CD14-positive monocyte (primary cell): Measurements from ENCODE around the gene PXN. TPM values are rescaled to one million over a fixed set of nuclear protein-coding genes. Genes with fewer than 3 reads are reported as not detected.
A peak's percentile ranks its signal among the peaks of the same experiment; 100 is the strongest.

Source experiments
- DNase-seq, 3 donors: peaks; one replicate each; pipeline ENCODE4 v3.0.0-alpha.2; 2011 to 2022
- H2AFZ ChIP-seq: 2 replicates; pipeline ENCODE4 v1.6.0; 2012; ENCODE audit warnings: mild to moderate bottlenecking, low read depth, low read length, inconsistent platforms; ENCODE audit not compliant: insufficient read depth, poor library complexity, severe bottlenecking
- H3K27ac ChIP-seq, 2 donors: 1 replicate in 1 of 2; 2 replicates in 1 of 2; pipeline ENCODE4 v1.5.1; 2012 to 2013; ENCODE audit warnings: low read length in 2 of 2, control low read depth in 1 of 2, inconsistent platforms in 1 of 2, low read depth in 1 of 2, mild to moderate bottlenecking in 1 of 2
- H3K27me3 ChIP-seq, 2 donors: one replicate each; pipeline versions ENCODE4 v1.6.0 to v1.6.1; 2011 to 2013; ENCODE audit warnings: low read length in 2 of 2; ENCODE audit not compliant: control insufficient read depth in 2 of 2, insufficient read depth in 2 of 2
- H3K36me3 ChIP-seq, 2 donors: replicated peaks in 1 of 2; 1 replicate in 1 of 2; 2 replicates in 1 of 2; pipeline versions ENCODE4 v1.5.1 to v1.6.1; 2012 to 2013; ENCODE audit warnings: low read length in 2 of 2, control low read depth in 1 of 2, inconsistent platforms in 1 of 2, mild to moderate bottlenecking in 1 of 2; ENCODE audit not compliant: insufficient read depth in 2 of 2, control insufficient read depth in 1 of 2
- H3K4me1 ChIP-seq, 2 donors: 1 replicate in 1 of 2; 2 replicates in 1 of 2; pipeline versions ENCODE4 v1.5.1 to v1.6.1; 2012 to 2013; ENCODE audit warnings: low read length in 2 of 2, control low read depth in 1 of 2, inconsistent platforms in 1 of 2, mild to moderate bottlenecking in 1 of 2, moderate library complexity in 1 of 2; ENCODE audit not compliant: insufficient read depth in 2 of 2, control insufficient read depth in 1 of 2
- H3K4me2 ChIP-seq: replicated peaks from 2 replicates; pipeline ENCODE3; 2012; ENCODE audit warnings: low read length, moderate library complexity, mild to moderate bottlenecking; ENCODE audit not compliant: poor library complexity, severe bottlenecking; ENCODE audit errors: extremely low read depth
- H3K4me3 ChIP-seq, 3 experiments: fragments of 200-600 bp in 1 of 3; sonication (generic) in 1 of 3; replicated peaks in 1 of 3; 1 replicate in 2 of 3; 2 replicates in 1 of 3; pipeline ENCODE4 v1.5.1; 2011 to 2013; ENCODE audit warnings: low read length in 3 of 3, mild to moderate bottlenecking in 3 of 3, control low read depth in 2 of 3, low read depth in 2 of 3, inconsistent platforms in 1 of 3, moderate library complexity in 1 of 3
- H3K79me2 ChIP-seq: 2 replicates; pipeline ENCODE4 v1.6.0; 2012; ENCODE audit warnings: mild to moderate bottlenecking, control low read depth, inconsistent platforms, low read length, moderate library complexity; ENCODE audit not compliant: insufficient read depth
- H3K9ac ChIP-seq: 2 replicates; pipeline ENCODE4 v1.6.0; 2017; ENCODE audit warnings: low read length, mild to moderate bottlenecking; ENCODE audit not compliant: insufficient read depth, poor library complexity, severe bottlenecking
- H3K9me3 ChIP-seq, 2 donors: replicated peaks in 1 of 2; 1 replicate in 1 of 2; 2 replicates in 1 of 2; pipeline versions ENCODE4 v1.5.1 to v1.6.1; 2012 to 2013; ENCODE audit warnings: low read length in 2 of 2, control low read depth in 1 of 2; ENCODE audit not compliant: control insufficient read depth in 1 of 2, insufficient read depth in 1 of 2
- H4K20me1 ChIP-seq: 2 replicates; pipeline ENCODE4 v1.6.0; 2012; ENCODE audit warnings: mild to moderate bottlenecking, low read length, control low read depth, moderate library complexity; ENCODE audit not compliant: insufficient read depth
- H3K27ac Mint-ChIP-seq, 7 donors: one replicate each; pipeline ENCODE4 v1.8.0; 2020; ENCODE audit warnings: mild to moderate bottlenecking in 7 of 7, mixed read lengths in 7 of 7, moderate library complexity in 6 of 7, inconsistent platforms in 2 of 7
- H3K27me3 Mint-ChIP-seq, 3 donors: one replicate each; pipeline ENCODE4 v1.8.0; 2021 to 2022; ENCODE audit warnings: low read depth in 3 of 3, mild to moderate bottlenecking in 3 of 3, mixed read lengths in 3 of 3, moderate library complexity in 3 of 3, inconsistent platforms in 1 of 3
- H3K36me3 Mint-ChIP-seq, 2 donors: one replicate each; pipeline ENCODE4 v1.8.0; 2020; ENCODE audit warnings: mixed read lengths in 2 of 2, inconsistent platforms in 1 of 2, mild to moderate bottlenecking in 1 of 2
- H3K4me1 Mint-ChIP-seq: one replicate; pipeline ENCODE4 v1.8.0; 2020; ENCODE audit warnings: mild to moderate bottlenecking, mixed read lengths
- H3K4me3 Mint-ChIP-seq, 2 donors: one replicate each; pipeline ENCODE4 v1.8.0; 2020; ENCODE audit warnings: mild to moderate bottlenecking in 2 of 2, mixed read lengths in 2 of 2, moderate library complexity in 1 of 2
- H3K9me3 Mint-ChIP-seq, 7 donors: one replicate each; pipeline ENCODE4 v1.8.0; 2020 to 2022; ENCODE audit warnings: mixed read lengths in 7 of 7, mild to moderate bottlenecking in 6 of 7, moderate library complexity in 6 of 7, inconsistent platforms in 2 of 7
- CTCF ChIP-seq: fragments of 200-600 bp; IDR thresholded peaks from one replicate; pipeline ENCODE4 v1.8.0; 2022; ENCODE audit warnings: antibody characterized with exemption, mild to moderate bottlenecking
- WGBS: methylation state at CpG from one replicate; pipeline ENCODE4 v1.1.5; 2013; ENCODE audit warnings: missing lambda C conversion rate; ENCODE audit not compliant: insufficient coverage; 5-methylcytosine and 5-hydroxymethylcytosine counted together
- intact Hi-C, 2 donors: fragments of 100-400 bp; cut with micrococcal nuclease; formaldehyde crosslinking; loops; one replicate each; pipeline versions ENCODE4 v1.15.0 to v1.15.1; 2023
- polyA plus RNA-seq, 3 donors: library from polyadenylated mRNA; depleted of rRNA in 1 of 3; unstranded in 2 of 3; stranded (reverse) in 1 of 3; fragments of 300-500 nt in 2 of 3; fragments of >200 nt in 1 of 3; fragmentation: Illumina TruSeq in 2 of 3; gene quantifications; 1 replicate in 2 of 3; 2 replicates in 1 of 3; pipeline ENCODE4 v1.2.3, GENCODE V29; 2012 to 2021

PXN gene
- polyA plus RNA-seq, 3 donors: 62.5 to 106 (median 98.4) TPM

GRCh38 chr12:120235369-120236323 is 29.9 kb downstream of the PXN start:
- H3K27me3 ChIP-seq: no peaks in the 10 kb centered on the region
- DNase-seq: no peak
- no peak for TF ChIP-seq CTCF
- H3K4me3 Mint-ChIP-seq: peak overlapping the region; percentile 37 to 48
- peak overlapping the region; percentile 81 for H3K4me2 ChIP-seq
- H3K9ac ChIP-seq: peak overlapping the region; percentile 10
- peaks cover 87% of the 10 kb centered on the region for H3K79me2 ChIP-seq
- no peaks in the 10 kb centered on the region for H3K9me3 ChIP-seq
- H3K27ac ChIP-seq: peak overlapping the region; percentile 94
- peak overlapping the region; percentile 91 to 99 (median 97) for H3K27ac Mint-ChIP-seq
- peaks cover 80% of the 10 kb centered on the region for H4K20me1 ChIP-seq
- H3K9me3 Mint-ChIP-seq: no peaks in the 10 kb centered on the region
- peaks cover 100% of the 10 kb centered on the region in 2 donors for H3K4me1 ChIP-seq
- H3K4me3 ChIP-seq: peak overlapping the region in 1 of 3 experiments; percentile 70
- 83% methylated on average over 16 of the region's 18 CpGs for WGBS
- peaks cover 0 to under 1% (median 0%) of the 10 kb centered on the region in 3 donors for H3K27me3 Mint-ChIP-seq
- intact Hi-C loops: no loop called here
- H2AFZ ChIP-seq: no peak overlapping the region
- H3K36me3 ChIP-seq: peaks cover 2 to 5% of the 10 kb centered on the region in 2 donors
- peaks cover 97% of the 10 kb centered on the region for H3K4me1 Mint-ChIP-seq
- H3K36me3 Mint-ChIP-seq: peaks cover 14 to 37% of the 10 kb centered on the region in 2 donors

DNA sequence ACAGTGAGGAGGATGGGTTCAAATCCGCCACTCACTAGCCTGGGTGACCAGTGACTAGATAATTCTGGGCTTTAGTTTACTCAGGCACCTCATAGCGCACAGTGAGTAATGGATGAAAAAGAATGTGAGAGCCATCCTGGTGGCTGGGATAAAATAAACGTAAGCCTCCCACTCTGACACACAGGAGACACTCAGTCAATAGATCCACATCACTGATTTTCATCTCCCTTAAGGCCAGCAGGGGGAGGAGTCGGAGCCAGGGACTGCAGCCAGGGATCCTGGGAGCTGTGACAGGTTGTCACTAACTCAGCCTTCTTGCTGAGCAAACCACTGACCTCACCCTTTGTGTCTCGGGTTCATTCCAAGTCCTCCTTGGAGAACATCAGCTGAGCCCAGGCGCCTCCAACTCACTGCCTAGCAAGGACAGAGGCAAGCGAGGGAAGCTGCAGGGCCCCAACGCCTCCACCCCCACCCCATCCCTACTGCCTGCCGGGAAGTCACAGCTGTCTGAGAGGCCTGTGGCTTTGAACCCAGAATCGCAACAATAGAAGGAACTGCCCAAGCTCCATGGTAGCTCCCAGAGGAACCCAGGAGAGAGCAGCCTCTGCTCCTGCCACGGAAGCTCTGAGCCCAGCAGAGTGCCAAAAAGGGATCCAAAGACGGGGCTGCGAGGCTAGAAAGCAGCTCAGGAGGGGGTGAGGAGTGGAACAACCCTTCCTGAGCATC is 30.7 kb downstream of the PXN start:
- peaks cover 80% of the 10 kb centered on the region for H4K20me1 ChIP-seq
- peak in 2 of 3 donors; percentile 53 for DNase-seq
- H3K27ac ChIP-seq: peak overlapping the region; percentile 94
- no peak overlapping the region for H2AFZ ChIP-seq
- H3K4me1 ChIP-seq: peaks cover 100% of the 10 kb centered on the region in 2 donors
- H3K27me3 ChIP-seq: no peaks in the 10 kb centered on the region
- peaks cover 87% of the 10 kb centered on the region for H3K79me2 ChIP-seq
- Mint-ChIP-seq H3K4me1 (peaks cover 97% of the 10 kb centered on the region), H3K36me3 (peaks cover 13 to 31% of the 10 kb centered on the region in 2 donors), H3K27ac (peak overlapping the region; percentile 91 to 99 (median 97)), H3K9me3 (no peaks in the 10 kb centered on the region), H3K27me3 (no peaks in the 10 kb centered on the region), H3K4me3 (peak overlapping the region; percentile 34 to 69)
- intact Hi-C loops: no loop called here
- peak overlapping the region; percentile 81 for H3K4me2 ChIP-seq
- 15% methylated on average over 8 of the region's 13 CpGs for WGBS
- no peaks in the 10 kb centered on the region for H3K36me3 ChIP-seq
- peak overlapping the region; percentile 10 for H3K9ac ChIP-seq
- TF ChIP-seq CTCF: peak; percentile 34
- H3K4me3 ChIP-seq: peak overlapping the region in 1 of 3 experiments; percentile 70
- H3K9me3 ChIP-seq: no peaks in the 10 kb centered on the region
